Activated T-helper 2 cell treated with anti-CD3 and anti-CD28 coated beads, Interferon-gamma antibody, Interleukin-2, Interleukin-4, amounts not matched to agents 10 μg/mL and 5 μg/mL and 100 μg/mL, durations not matched to agents 14 hours and 24 hours and 36 hours (primary cell): ENCODE results near the gene SPDYE16. TPM values are rescaled to one million over a fixed set of nuclear protein-coding genes. Genes with fewer than 3 reads are reported as not detected.
"Not testable (repeated sequence)": the region's sequence is repeated elsewhere in the genome, so short reads cannot be mapped to it uniquely, and the experiment has no call there.

Experiments
- DNase-seq: peaks from one replicate; pipeline ENCODE4 v3.0.0; 2021; ENCODE audit warnings: low spot score
- H3K27ac Mint-ChIP-seq: one replicate; pipeline ENCODE4 v1.8.0; 2021; ENCODE audit warnings: mixed read lengths
- H3K27me3 Mint-ChIP-seq: one replicate; pipeline ENCODE4 v1.8.0; 2021; ENCODE audit warnings: low read depth, mixed read lengths
- H3K36me3 Mint-ChIP-seq: one replicate; pipeline ENCODE4 v1.8.0; 2021; ENCODE audit warnings: low read depth, mixed read lengths
- H3K4me1 Mint-ChIP-seq: one replicate; pipeline ENCODE4 v1.8.0; 2021; ENCODE audit warnings: low read depth, mixed read lengths
- H3K4me3 Mint-ChIP-seq: one replicate; pipeline ENCODE4 v1.8.0; 2021; ENCODE audit warnings: low read depth, mild to moderate bottlenecking, moderate library complexity, mixed read lengths
- H3K9me3 Mint-ChIP-seq: one replicate; pipeline ENCODE4 v1.8.0; 2021; ENCODE audit warnings: mixed read lengths
- intact Hi-C: fragments of 100-400 bp; cut with micrococcal nuclease; formaldehyde crosslinking; loops from one replicate; pipeline ENCODE4 v1.15.1; 2023
- total RNA-seq: library from RNA; stranded (reverse); gene quantifications from 2 replicates; pipeline ENCODE4 v1.2.3, GENCODE V29; 2022

The SPDYE16 gene
- total RNA-seq, 1 donor from 2014 or later = 0.30 TPM

DNA sequence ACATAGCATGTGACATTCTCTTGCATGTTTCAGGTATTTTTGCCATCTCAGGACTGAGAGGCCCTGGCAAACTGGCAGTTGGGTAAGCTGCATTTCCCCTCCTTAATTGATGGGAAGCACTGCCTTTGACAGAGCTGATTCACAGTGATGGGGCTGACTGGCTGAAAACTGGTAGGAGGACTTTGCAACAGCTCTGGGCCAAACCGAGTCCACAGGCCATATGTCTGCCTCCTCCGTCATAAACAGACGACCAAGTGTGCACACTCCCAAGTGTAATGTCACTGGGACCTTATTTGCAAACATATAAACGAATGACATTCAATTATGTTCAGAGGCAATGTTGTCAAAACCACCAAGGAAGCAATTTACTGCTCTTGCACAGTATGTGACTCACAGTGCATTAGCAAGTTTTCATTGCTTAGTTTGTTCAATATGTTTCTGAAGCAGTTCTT is 27.3 kb upstream of the SPDYE16 start:
- DNase-seq, H3K4me3 Mint-ChIP-seq, H3K9me3 Mint-ChIP-seq, H3K27ac Mint-ChIP-seq, H3K4me1 Mint-ChIP-seq, intact Hi-C loops, H3K27me3 Mint-ChIP-seq: not testable (repeated sequence)
- H3K36me3 Mint-ChIP-seq = peaks cover 25% of the 10 kb centered on the region

DNA sequence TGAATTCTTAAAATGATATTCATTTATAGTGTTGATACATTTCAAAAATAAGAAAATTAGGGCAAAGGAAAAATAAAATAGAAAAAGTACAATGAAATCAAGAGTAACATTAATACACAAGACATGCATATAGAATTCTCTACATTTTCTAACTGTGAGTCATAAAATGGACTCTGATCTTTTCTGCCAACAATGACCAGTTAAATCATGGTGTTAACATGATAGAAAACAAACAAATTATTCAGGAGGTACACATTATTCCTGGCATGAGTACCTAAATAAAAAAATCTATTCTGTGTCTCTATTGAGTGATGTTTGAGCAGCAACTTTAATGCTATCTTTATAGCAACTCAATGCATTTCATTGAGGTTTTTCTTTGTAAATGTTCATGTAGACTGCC is 25.6 kb upstream of the SPDYE16 start:
- H3K27me3 Mint-ChIP-seq, H3K4me3 Mint-ChIP-seq, intact Hi-C loops, DNase-seq, H3K4me1 Mint-ChIP-seq, H3K9me3 Mint-ChIP-seq, H3K27ac Mint-ChIP-seq: not testable (repeated sequence)
- H3K36me3 Mint-ChIP-seq = peaks cover 35% of the 10 kb centered on the region

DNA sequence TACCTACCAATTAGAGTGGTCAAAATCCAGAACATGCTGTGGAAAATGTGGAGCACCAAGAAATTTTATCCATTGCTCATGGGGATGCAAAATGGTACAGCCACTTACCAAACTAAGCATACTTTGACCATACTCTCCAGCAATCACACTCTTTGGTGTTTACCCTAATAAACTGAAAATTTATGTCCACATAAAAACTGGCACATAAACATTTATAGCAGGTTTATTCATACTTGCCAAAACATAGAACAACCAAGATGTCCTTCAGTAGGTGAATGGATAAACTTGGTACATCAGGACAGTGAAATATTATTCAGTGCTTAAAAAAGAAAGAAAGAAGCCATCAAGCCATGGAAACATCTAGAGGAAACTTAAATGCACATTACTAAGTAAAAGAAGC is 24.7 kb upstream of the SPDYE16 start:
- DNase-seq, H3K4me3 Mint-ChIP-seq, H3K27ac Mint-ChIP-seq, H3K4me1 Mint-ChIP-seq, H3K27me3 Mint-ChIP-seq, H3K9me3 Mint-ChIP-seq, intact Hi-C loops: not testable (repeated sequence)
- peaks cover 37% of the 10 kb centered on the region for H3K36me3 Mint-ChIP-seq

DNA sequence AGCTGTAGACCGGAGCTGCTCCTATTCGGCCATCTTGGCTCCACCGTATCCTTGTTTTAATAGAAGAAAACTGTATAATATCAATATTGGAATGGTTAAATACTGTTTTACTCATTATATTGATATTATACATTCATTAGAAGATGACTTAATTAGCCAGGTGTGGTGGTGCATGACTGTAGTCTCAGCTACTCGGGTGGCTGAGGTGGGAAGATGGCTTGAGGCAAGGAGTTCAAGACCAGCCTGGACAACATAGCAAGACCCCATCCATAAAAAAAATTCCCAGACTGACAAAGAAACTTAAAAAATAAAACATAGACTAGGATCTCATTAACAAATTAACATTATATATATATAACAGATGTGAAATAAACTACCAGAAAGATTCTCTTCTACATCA is 24.2 kb upstream of the SPDYE16 start:
- DNase-seq, H3K4me3 Mint-ChIP-seq, H3K9me3 Mint-ChIP-seq, H3K27ac Mint-ChIP-seq, H3K4me1 Mint-ChIP-seq, intact Hi-C loops, H3K27me3 Mint-ChIP-seq: not testable (repeated sequence)
- peaks cover 41% of the 10 kb centered on the region for H3K36me3 Mint-ChIP-seq

DNA sequence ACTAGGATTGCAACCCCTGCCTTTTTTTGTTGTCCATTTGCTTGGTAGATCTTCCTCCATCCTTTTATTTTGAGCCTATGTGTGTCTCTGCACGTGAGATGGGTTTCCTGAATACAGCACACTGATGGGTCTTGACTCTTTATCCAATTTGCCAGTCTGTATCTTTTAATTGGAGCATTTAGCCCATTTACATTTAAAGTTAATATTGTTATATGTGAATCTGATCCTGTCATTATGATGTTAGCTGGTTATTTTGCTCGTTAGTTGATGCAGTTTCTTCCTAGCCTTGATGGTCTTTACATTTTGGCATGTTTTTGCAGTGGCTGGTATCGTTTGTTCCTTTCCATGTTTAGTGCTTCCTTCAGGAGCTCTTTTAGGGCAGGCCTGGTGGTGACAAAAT is 21.9 kb upstream of the SPDYE16 start:
- DNase-seq, H3K27me3 Mint-ChIP-seq, H3K27ac Mint-ChIP-seq, intact Hi-C loops, H3K9me3 Mint-ChIP-seq, H3K4me3 Mint-ChIP-seq: not testable (repeated sequence)
- H3K36me3 Mint-ChIP-seq = peaks cover 40% of the 10 kb centered on the region
- peaks cover 15% of the 10 kb centered on the region for H3K4me1 Mint-ChIP-seq

DNA sequence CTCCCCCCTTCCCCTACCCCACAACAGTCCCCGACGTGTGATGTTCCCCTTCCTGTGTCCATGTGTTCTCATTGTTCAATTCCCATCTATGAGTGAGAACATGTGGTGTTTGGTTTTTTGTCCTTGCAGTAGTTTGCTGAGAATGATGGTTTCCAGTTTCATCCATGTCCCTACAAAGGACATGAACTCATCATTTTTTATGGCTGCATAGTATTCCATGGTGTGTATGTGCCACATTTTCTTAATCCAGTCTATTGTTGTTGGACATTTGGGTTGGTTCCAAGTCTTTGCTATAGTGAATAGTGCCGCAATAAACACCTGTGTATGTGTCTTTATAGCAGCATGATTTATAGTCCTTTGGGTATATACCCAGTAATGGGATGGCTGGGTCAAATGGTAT is 18.2 kb upstream of the SPDYE16 start:
- peaks cover 23% of the 10 kb centered on the region for H3K4me1 Mint-ChIP-seq
- H3K4me3 Mint-ChIP-seq, H3K9me3 Mint-ChIP-seq, intact Hi-C loops, H3K27me3 Mint-ChIP-seq, H3K27ac Mint-ChIP-seq, DNase-seq: not testable (repeated sequence)
- peaks cover 52% of the 10 kb centered on the region for H3K36me3 Mint-ChIP-seq

DNA sequence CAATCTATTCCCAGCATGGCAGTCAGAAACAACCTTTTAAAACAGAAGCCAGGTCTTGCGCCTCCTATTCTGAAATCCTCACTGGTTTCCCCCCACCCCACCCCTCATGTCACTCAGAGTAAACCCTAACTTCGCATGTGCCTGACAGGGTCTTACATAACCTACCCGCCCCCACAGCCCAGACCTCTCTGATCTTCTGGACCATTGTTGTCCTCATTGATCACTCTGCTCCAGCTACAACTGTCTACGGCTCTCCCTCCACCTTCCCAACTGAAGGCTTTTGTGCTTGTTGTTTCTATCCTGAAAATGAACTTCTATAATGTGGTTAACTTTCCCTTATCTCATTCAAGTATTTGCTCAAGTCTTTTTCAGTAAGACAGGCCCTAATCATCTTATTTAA is 17.1 kb upstream of the SPDYE16 start:
- DNase-seq, H3K27ac Mint-ChIP-seq, H3K9me3 Mint-ChIP-seq, H3K4me3 Mint-ChIP-seq, intact Hi-C loops, H3K27me3 Mint-ChIP-seq: not testable (repeated sequence)
- Mint-ChIP-seq H3K36me3 (peaks cover 52% of the 10 kb centered on the region), H3K4me1 (peaks cover 25% of the 10 kb centered on the region)

DNA sequence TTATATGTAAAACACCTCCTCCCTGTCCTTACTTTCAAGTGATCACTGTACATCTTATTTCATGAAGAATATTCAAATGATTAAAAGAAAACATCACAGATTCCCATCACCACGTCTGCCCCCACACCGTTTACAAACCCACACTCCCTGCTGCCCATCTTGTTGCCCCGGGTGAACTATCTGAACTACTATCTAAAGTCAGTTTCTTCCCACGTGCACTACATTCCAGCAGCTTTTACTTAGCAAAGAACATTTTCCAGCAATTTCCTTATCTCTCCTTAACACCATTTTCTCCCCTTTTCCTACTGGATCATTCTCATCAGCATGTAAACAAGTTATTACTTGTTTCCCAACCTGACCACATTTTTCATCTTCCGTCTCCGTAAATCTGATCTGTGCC is 16.6 kb upstream of the SPDYE16 start:
- Mint-ChIP-seq H3K4me1 (peaks cover 27% of the 10 kb centered on the region), H3K36me3 (peaks cover 54% of the 10 kb centered on the region)
- H3K27ac Mint-ChIP-seq, intact Hi-C loops, DNase-seq, H3K4me3 Mint-ChIP-seq, H3K9me3 Mint-ChIP-seq, H3K27me3 Mint-ChIP-seq: not testable (repeated sequence)

DNA sequence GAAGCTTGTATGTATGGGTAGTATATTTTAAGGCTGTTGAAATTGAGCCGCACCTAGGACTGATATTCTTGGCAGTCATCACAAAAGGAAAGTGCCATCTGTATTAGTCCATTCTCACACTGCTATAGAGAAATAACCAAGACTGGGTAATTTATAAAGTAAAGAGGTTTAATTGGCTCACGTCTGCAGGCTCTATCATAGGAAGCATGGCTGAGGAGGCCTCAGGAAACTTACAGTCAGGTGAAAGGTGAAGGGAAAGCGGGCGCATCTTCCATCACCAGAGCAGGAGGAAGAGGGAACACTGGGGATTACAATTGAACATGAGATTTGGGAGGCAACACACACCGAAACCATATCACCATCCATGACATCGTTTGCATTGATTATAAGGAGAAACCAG is 8.9 kb upstream of the SPDYE16 start:
- Mint-ChIP-seq H3K36me3 (peaks cover 34% of the 10 kb centered on the region), H3K4me1 (peaks cover 21% of the 10 kb centered on the region)
- H3K27me3 Mint-ChIP-seq, H3K27ac Mint-ChIP-seq, H3K4me3 Mint-ChIP-seq, H3K9me3 Mint-ChIP-seq, intact Hi-C loops, DNase-seq: not testable (repeated sequence)

DNA sequence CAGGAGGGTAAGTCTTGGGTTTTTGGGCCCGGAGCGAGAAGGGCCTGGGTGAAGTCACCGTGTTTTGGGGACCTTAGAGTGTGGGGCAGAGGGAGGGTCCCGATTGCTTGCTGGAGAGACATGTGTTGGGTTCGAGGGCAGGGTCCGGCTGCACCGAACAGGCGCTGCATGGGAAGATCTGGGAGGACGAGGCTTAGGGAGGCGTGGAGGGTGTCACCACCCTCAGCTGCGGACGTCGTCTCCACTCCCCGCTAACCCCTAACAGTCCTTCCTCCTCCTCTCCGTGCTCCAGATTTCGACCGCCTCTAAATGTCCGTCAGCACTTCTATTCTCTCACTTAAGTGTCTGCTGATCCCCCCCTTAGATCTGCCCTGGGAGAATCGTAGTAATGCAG is 6.8 kb upstream of the SPDYE16 start:
- DNase-seq, H3K27me3 Mint-ChIP-seq, H3K9me3 Mint-ChIP-seq, intact Hi-C loops: not testable (repeated sequence)
- peak overlapping the region; percentile 79 for H3K27ac Mint-ChIP-seq
- H3K36me3 Mint-ChIP-seq = peaks cover 21% of the 10 kb centered on the region
- peak overlapping the region; percentile 93 for H3K4me3 Mint-ChIP-seq
- peaks cover 17% of the 10 kb centered on the region for H3K4me1 Mint-ChIP-seq

DNA sequence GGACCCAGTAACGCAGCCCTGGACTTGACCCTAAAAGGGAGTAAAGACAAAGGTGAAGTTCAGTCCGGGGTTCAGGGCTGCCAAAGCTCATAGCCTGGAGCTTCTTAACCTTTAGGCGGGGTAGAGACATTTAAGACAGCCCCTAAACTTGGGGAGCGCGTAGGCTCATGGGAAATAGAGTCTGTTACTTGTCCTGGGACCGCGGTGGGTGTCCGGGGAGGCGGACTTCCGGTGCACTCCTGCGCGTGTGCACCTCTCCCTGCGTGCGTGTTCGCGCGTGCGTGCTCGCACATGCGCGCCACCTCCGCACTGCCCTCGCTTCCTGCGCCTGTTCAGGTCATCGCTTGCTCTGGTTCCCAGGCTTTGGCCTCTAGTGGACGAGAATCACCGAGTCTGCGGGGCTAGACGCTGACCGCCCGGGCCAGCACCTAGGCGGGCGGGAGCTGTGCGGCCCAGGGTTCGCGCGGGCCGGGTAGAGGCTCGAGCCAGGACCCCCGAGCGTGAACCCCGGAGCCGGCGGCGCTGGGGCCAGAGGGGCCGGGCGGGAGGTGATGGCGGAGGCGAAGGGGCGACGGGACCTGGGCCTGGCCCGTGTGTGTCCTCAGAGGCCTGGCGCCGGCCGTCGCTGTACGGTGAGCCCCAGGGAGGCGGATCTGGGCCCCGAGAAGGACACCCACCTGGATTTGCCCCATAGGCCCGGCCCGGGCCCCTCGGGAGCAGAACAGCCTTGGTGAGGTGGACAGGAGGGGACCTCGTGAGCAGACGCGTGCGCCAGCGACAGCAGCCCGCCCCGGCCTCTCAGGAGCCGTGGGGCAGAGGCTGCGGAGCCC is 6.1 kb upstream of the SPDYE16 start:
- H3K4me1 Mint-ChIP-seq = peaks cover 15% of the 10 kb centered on the region
- H3K27me3 Mint-ChIP-seq, H3K9me3 Mint-ChIP-seq, intact Hi-C loops: not testable (repeated sequence)
- H3K36me3 Mint-ChIP-seq = peaks cover 18% of the 10 kb centered on the region
- peak overlapping the region; percentile 84 for H3K27ac Mint-ChIP-seq
- peak overlapping the region; percentile 93 for H3K4me3 Mint-ChIP-seq
- peak; percentile 83 for DNase-seq

DNA sequence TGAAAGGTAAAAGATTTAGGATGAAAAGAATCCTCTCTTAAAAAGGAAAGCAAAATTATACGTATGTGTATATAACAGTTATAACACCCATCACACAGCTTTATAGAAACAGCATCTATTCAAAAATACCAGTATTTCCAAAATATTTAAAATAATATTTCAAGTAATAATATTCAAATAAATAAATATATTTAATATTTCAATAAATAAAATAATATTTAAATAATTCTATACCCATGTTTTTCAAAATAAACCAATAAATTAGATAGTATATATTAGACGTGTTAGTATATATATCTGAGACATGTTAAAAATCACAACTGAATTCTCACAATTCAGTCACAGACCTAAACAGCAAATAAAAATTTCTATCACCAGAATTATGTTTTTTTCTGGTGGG is 11.5 kb downstream of the SPDYE16 start:
- H3K36me3 Mint-ChIP-seq, H3K4me3 Mint-ChIP-seq, H3K27ac Mint-ChIP-seq, intact Hi-C loops, DNase-seq, H3K27me3 Mint-ChIP-seq, H3K9me3 Mint-ChIP-seq, H3K4me1 Mint-ChIP-seq: not testable (repeated sequence)

DNA sequence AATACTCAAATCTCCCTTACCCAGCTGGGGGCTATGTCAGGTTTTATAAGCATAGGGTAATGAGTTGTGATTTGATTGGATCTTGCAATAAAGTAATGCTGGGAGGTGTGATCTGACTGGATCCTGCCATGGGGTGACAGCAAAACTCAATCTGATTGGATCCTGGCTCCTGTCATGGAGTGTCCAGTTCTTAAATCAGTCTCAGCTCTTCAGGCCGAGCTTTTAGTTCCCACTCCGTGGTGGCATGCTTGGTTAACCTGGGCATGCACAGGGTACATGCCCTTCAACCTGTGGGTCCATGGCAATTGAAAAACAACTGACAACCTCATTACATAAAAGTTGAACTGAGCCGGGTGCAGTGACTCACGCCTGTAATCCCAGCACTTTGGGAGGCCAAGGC is 16.9 kb downstream of the SPDYE16 start:
- H3K4me3 Mint-ChIP-seq, H3K9me3 Mint-ChIP-seq, DNase-seq, H3K27me3 Mint-ChIP-seq, intact Hi-C loops, H3K36me3 Mint-ChIP-seq, H3K4me1 Mint-ChIP-seq, H3K27ac Mint-ChIP-seq: not testable (repeated sequence)
